A549 (cell line): ENCODE data around the gene SRRM2. TPM values are rescaled to one million over a fixed set of nuclear protein-coding genes. Genes with fewer than 3 reads are reported as not detected.

Experiments
- ATAC-seq, 2 experiments: fragments of 200-7000 bp in 1 of 2; fragments of >200 bp in 1 of 2; cut with Nextera tagmentation in 1 of 2; cut with Tn5 transposase in 1 of 2; 3 replicates each; pipeline versions ENCODE4 v1.8.0 to v1.9.1; 2018 to 2020; ENCODE audit warnings: mild to moderate bottlenecking in 1 of 2, moderate library complexity in 1 of 2
- CTCF ChIA-PET: fragments of 300-600 bp; sonication (Branson Sonifier 250); formaldehyde crosslinking; extraction: SDS; loops from one replicate; lab custom pipeline; 2021; ENCODE audit warnings: antibody characterized with exemption, inconsistent platforms; lab: Yijun Ruan, JAX
- POLR2A ChIA-PET: fragments of 350-600 bp; formaldehyde crosslinking; extraction: SDS; loops from one replicate; lab custom pipeline; 2021; ENCODE audit warnings: antibody characterized with exemption, inconsistent platforms; lab: Yijun Ruan, JAX
- DNase-seq, 2 experiments: peaks; one replicate each; pipeline versions ENCODE4 v3.0.0 to v3.0.0-alpha.2; 2011 to 2016; ENCODE audit warnings: low read depth in 1 of 2, low spot score in 1 of 2
- FAIRE-seq: peaks from 2 replicates; lab custom pipeline; 2011; peaks lifted over from hg19 to GRCh38; lab: Jason Lieb, UNC
- H3K27ac ChIP-seq, 2 experiments: fragments of >200 bp; sonication (Bioruptor Twin); formaldehyde crosslinking; 3 replicates each; pipeline ENCODE4 v1.5.1; 2016 to 2017
- H3K4me1 ChIP-seq: fragments of >200 bp; sonication (Bioruptor Twin); formaldehyde crosslinking; 3 replicates; pipeline ENCODE4 v1.6.1; 2016
- H3K4me2 ChIP-seq: fragments of >200 bp; sonication (Bioruptor Twin); formaldehyde crosslinking; 3 replicates; pipeline ENCODE4 v1.6.1; 2016
- H3K4me3 ChIP-seq: fragments of >200 bp; sonication (Bioruptor Twin); formaldehyde crosslinking; 3 replicates; pipeline ENCODE4 v1.5.1; 2016
- H3K9me3 ChIP-seq: fragments of >200 bp; sonication (Bioruptor Twin); formaldehyde crosslinking; 3 replicates; pipeline ENCODE4 v1.6.1; 2016
- CBX8 ChIP-seq: fragments of 200-600 bp; sonication (generic); IDR thresholded peaks from 2 replicates; pipeline ENCODE4 v1.6.1; 2016
- CHD4 ChIP-seq: fragments of 200-600 bp; sonication (generic); IDR thresholded peaks from 2 replicates; pipeline ENCODE4 v1.6.1; 2016; ENCODE audit warnings: antibody characterized with exemption, mild to moderate bottlenecking, borderline replicate concordance
- EHF ChIP-seq: fragments of 250-450 bp; sonication (Bioruptor Pico); IDR thresholded peaks from 2 replicates; pipeline ENCODE4 v1.5.0; 2020; ENCODE audit warnings: mild to moderate bottlenecking
- EHMT2 ChIP-seq: fragments of 200-600 bp; sonication (generic); IDR thresholded peaks from 2 replicates; pipeline ENCODE4 v1.6.1; 2016; ENCODE audit warnings: antibody characterized with exemption, low read depth, mild to moderate bottlenecking, moderate library complexity
- EP300 ChIP-seq, 2 experiments: fragments of >200 bp; sonication (Bioruptor Twin); formaldehyde crosslinking; IDR thresholded peaks; 2 replicates in 1 of 2; 3 replicates in 1 of 2; pipeline ENCODE4 v1.6.1; 2016 to 2017
- FOSB ChIP-seq: fragments of 250-450 bp; sonication (Bioruptor Pico); IDR thresholded peaks from 2 replicates; pipeline ENCODE4 v1.5.0; 2020; ENCODE audit warnings: mild to moderate bottlenecking, moderate library complexity
- HOXA7 ChIP-seq: fragments of 250-450 bp; sonication (Bioruptor Pico); IDR thresholded peaks from 2 replicates; pipeline ENCODE4 v1.5.0; 2020; ENCODE audit warnings: mild to moderate bottlenecking, moderate library complexity
- HOXB13 ChIP-seq: fragments of 250-450 bp; sonication (Bioruptor Pico); IDR thresholded peaks from 2 replicates; pipeline ENCODE4 v1.5.0; 2020; ENCODE audit warnings: low read depth, mild to moderate bottlenecking, moderate library complexity
- KDM1A ChIP-seq: fragments of 200-600 bp; sonication (generic); IDR thresholded peaks from 2 replicates; pipeline ENCODE4 v1.6.1; 2016; ENCODE audit warnings: low read depth, mild to moderate bottlenecking
- KDM5A ChIP-seq: fragments of 200-600 bp; sonication (generic); IDR thresholded peaks from 2 replicates; pipeline ENCODE4 v1.6.1; 2016; ENCODE audit warnings: antibody characterized with exemption, mild to moderate bottlenecking
- MAFK ChIP-seq: fragments of 450-650 bp; IDR thresholded peaks from 2 replicates; pipeline ENCODE4 v1.6.1; 2014; ENCODE audit not compliant: partially characterized antibody
- MAZ ChIP-seq: fragments of 150-350 bp; IDR thresholded peaks from 2 replicates; pipeline ENCODE4 v1.6.1; 2014; ENCODE audit warnings: antibody characterized with exemption, low read depth, low read length, borderline replicate concordance
- NFE2L2 ChIP-seq: fragments of 150-350 bp; conservative IDR thresholded peaks from 2 replicates; pipeline ENCODE4 v1.6.1; 2014; ENCODE audit warnings: low read length
- NPAS2 ChIP-seq: fragments of 250-450 bp; sonication (Bioruptor Pico); IDR thresholded peaks from 2 replicates; pipeline ENCODE4 v1.8.0; 2022; ENCODE audit warnings: mild to moderate bottlenecking, moderate library complexity, borderline replicate concordance
- NR3C1 ChIP-seq: fragments of >200 bp; sonication (Bioruptor Twin); formaldehyde crosslinking; IDR thresholded peaks from 3 replicates; pipeline ENCODE4 v1.6.1; 2017
- PBX3 ChIP-seq: IDR thresholded peaks from 2 replicates; pipeline ENCODE4 v1.6.1; 2012
- RNF2 ChIP-seq: fragments of 200-600 bp; sonication (generic); IDR thresholded peaks from 2 replicates; pipeline ENCODE4 v1.6.1; 2016; ENCODE audit warnings: low read depth, mild to moderate bottlenecking, antibody characterized with exemption, moderate library complexity, borderline replicate concordance
- TP53 ChIP-seq: fragments of 250-450 bp; sonication (Bioruptor Pico); IDR thresholded peaks from 2 replicates; pipeline ENCODE4 v1.5.0; 2021; ENCODE audit warnings: mild to moderate bottlenecking, moderate library complexity
- ZNF302 ChIP-seq: fragments of 250-450 bp; sonication (Bioruptor Pico); IDR thresholded peaks from 2 replicates; pipeline ENCODE4 v1.9.0; 2021; ENCODE audit warnings: inconsistent platforms, mild to moderate bottlenecking, moderate library complexity
- ZSCAN20 ChIP-seq: fragments of 250-450 bp; sonication (Bioruptor Pico); IDR thresholded peaks from 2 replicates; pipeline ENCODE4 v1.8.0; 2022; ENCODE audit warnings: mild to moderate bottlenecking, moderate library complexity
- WGBS: methylation state at CpG from one replicate; pipeline ENCODE4 v1.1.6; 2017; ENCODE audit errors: missing lambda C conversion rate; 5-methylcytosine and 5-hydroxymethylcytosine counted together
- polyA plus RNA-seq, 4 experiments: library from polyadenylated mRNA; depleted of rRNA in 3 of 4; stranded (reverse); fragments of >200 nt; fragmentation: RNase III in 1 of 4; extraction: RNeasy Plus Mini Kit Qiagen cat#74134 plus additional on column Dnase treatment in 1 of 4; gene quantifications; 2 replicates in 3 of 4; 3 replicates in 1 of 4; pipeline ENCODE4 v1.2.3, GENCODE V29; 2011 to 2017
- TF ChIP-seq, protein P1 (sequence below): fragments of 250-450 bp; sonication (Bioruptor Pico); IDR thresholded peaks from 2 replicates; pipeline ENCODE4 v1.5.0; 2021; ENCODE audit warnings: mild to moderate bottlenecking, moderate library complexity, borderline replicate concordance
- TF ChIP-seq, protein P2 (sequence below): fragments of >200 bp; sonication (Bioruptor Twin); formaldehyde crosslinking; IDR thresholded peaks from 3 replicates; pipeline ENCODE4 v1.6.1; 2016
- TF ChIP-seq, protein P3 (sequence below): IDR thresholded peaks from 2 replicates; pipeline ENCODE4 v1.6.1; 2012

Gene SRRM2
- polyA plus RNA-seq, 2 of the 4 experiments (the other 2 are of a cell fraction): 167 to 512 TPM

DNA sequence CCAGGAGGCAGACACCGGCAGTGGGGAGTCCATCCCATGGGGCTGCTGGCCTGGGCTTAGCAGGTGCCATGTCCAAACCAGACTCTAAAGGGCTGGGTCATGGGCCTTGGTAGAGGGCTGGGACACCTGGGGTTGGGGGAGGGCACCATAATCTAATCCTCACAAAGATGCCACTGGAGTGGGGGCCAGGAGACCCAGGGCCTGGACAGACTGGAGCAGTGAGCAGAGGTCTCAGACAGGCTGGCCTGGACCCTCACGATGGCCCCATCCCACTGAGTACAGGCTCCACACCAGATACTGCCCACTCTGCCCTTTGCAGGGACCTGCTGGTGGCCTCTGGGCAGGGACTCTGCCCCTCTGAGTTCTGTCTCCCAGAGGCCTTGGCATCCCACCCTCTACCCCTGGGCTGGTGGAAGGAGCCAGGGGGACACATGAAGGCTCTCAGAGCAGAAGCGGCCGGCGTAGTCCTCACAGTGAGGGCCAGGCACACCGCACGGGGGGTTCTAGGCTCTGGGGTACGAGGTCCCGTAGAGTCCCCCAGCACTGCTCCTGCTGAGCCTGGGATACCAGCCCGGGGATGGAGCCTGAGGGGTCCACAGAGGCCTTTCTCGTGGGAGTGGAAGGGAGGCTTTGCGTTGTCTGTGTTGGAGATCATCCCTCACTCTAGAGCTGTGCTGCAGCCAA, 10.0 kb upstream of the SRRM2 start:
- Histone ChIP-seq H3K27ac (no peak overlapping the region), H3K9me3 (no peaks in the 10 kb centered on the region), H3K4me2 (no peak overlapping the region), H3K4me3 (no peak overlapping the region), H3K4me1 (no peaks in the 10 kb centered on the region)
- ATAC-seq (no peak), FAIRE-seq (no peak), DNase-seq (no peak)
- ChIA-PET CTCF (no interaction called here), POLR2A (no interaction called here)
- TF ChIP-seq TP53 (CRISPR knock-in tag): no peak
- TF ChIP-seq EP300 (IDR thresholded peaks at IDR 0.05): no peak
- TF ChIP-seq NFE2L2: no peak
- no peak for TF ChIP-seq FOSB
- no peak for TF ChIP-seq KDM1A
- no peak for TF ChIP-seq EHF (CRISPR knock-in tag)
- TF ChIP-seq CHD4: no peak
- TF ChIP-seq, protein P1, sequence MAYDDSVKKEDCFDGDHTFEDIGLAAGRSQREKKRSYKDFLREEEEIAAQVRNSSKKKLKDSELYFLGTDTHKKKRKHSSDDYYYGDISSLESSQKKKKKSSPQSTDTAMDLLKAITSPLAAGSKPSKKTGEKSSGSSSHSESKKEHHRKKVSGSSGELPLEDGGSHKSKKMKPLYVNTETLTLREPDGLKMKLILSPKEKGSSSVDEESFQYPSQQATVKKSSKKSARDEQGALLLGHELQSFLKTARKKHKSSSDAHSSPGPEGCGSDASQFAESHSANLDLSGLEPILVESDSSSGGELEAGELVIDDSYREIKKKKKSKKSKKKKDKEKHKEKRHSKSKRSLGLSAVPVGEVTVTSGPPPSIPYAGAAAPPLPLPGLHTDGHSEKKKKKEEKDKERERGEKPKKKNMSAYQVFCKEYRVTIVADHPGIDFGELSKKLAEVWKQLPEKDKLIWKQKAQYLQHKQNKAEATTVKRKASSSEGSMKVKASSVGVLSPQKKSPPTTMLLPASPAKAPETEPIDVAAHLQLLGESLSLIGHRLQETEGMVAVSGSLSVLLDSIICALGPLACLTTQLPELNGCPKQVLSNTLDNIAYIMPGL (CRISPR knock-in tag): no peak
- TF ChIP-seq NR3C1: no peak
- 79% methylated on average over 5 of the region's 12 CpGs for WGBS

DNA sequence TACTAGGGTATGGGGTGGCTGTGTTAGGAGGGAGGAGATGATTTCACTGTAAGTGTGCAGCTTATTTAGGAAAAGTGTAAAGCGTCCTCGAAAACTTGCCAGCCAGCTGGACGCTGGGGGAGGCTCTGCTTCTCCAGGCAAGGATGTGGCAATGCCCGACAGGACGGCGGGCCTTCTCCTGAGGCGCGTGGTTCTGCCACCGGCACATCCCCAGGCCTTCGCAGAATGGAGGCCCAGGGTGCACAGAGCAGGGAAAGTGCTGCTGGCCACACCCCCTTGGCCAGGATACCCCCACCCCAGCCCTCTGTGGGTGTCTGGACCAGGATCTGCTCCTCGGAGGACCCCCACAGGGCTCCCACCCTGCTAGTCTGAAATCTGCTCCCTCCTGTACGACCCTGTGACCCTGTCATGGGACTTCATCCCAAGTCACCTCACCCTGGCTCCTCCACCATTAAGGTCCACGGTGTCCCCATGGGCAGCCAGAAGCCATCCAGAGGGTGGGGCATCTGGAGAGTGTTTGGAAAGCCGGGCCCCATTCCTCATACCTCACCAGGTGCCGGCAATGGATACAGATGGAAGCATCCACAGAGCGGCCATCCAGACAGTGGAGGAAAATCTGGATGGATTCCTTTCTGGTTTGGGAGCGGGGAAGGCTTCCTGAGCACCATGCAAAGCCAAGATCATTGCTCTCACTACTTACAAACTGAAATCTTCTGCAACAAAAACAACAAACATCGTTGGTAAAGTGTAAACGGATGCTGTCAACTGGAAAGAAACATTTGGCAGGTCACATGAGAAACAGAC, 9.2 kb upstream of the SRRM2 start:
- H3K4me2 ChIP-seq: no peak overlapping the region

DNA sequence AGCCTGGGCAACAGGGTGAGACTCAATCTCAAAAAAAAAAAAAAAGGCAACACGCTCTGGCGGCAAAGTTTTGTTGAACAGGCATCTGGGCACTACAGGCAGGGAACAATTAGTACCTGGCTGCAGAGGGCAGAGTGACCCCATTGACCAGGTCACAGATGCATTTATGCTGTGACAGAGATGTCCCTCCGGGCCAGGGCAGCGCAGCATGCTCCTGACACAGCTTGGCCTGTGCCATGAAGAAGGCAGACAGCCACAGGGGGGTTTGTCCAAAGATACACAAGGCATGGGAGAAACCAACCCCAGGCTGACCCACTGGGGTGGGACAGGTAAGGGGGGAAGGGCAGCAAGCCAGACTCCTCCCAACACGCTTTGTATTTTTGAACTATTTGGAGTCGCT, 7.7 kb upstream of the SRRM2 start:
- Histone ChIP-seq H3K4me2 (no peak overlapping the region), H3K4me3 (no peak overlapping the region), H3K4me1 (no peaks in the 10 kb centered on the region), H3K9me3 (no peaks in the 10 kb centered on the region), H3K27ac (no peak overlapping the region)
- ATAC-seq (no peak), DNase-seq (no peak), FAIRE-seq (no peak)
- TF ChIP-seq PBX3: no peak
- TF ChIP-seq HOXA7 (CRISPR knock-in tag): no peak
- no peak for TF ChIP-seq NPAS2 (CRISPR knock-in tag)
- no peak for TF ChIP-seq NFE2L2
- no peak for TF ChIP-seq RNF2
- TF ChIP-seq HOXB13 (CRISPR knock-in tag): no peak
- CTCF ChIA-PET: no interaction called here
- POLR2A ChIA-PET: no interaction called here
- 90% methylated on average over 6 of the region's 6 CpGs for WGBS

More for the DNA sequence above, 9.2 kb upstream of the SRRM2 start:
- FAIRE-seq (no peak), ATAC-seq (no peak), DNase-seq (no peak)
- H3K27ac ChIP-seq: no peak overlapping the region
- ChIA-PET CTCF (no interaction called here), POLR2A (no interaction called here)
- H3K9me3 ChIP-seq: no peaks in the 10 kb centered on the region
- H3K4me1 ChIP-seq: no peaks in the 10 kb centered on the region
- TF ChIP-seq MAZ (no peak), RNF2 (no peak), EHMT2 (no peak), ZNF302 (CRISPR knock-in tag) (no peak), ZSCAN20 (CRISPR knock-in tag) (no peak), CBX8 (no peak), KDM5A (no peak), MAFK (no peak), EP300 (IDR thresholded peaks at IDR 0.05) (no peak)
- TF ChIP-seq, protein P2, sequence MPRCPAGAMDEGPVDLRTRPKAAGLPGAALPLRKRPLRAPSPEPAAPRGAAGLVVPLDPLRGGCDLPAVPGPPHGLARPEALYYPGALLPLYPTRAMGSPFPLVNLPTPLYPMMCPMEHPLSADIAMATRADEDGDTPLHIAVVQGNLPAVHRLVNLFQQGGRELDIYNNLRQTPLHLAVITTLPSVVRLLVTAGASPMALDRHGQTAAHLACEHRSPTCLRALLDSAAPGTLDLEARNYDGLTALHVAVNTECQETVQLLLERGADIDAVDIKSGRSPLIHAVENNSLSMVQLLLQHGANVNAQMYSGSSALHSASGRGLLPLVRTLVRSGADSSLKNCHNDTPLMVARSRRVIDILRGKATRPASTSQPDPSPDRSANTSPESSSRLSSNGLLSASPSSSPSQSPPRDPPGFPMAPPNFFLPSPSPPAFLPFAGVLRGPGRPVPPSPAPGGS: no peak
- TF ChIP-seq, protein P3, sequence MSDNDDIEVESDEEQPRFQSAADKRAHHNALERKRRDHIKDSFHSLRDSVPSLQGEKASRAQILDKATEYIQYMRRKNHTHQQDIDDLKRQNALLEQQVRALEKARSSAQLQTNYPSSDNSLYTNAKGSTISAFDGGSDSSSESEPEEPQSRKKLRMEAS: no peak
- no peak overlapping the region for H3K4me3 ChIP-seq
- WGBS: 75% methylated on average over 14 of the region's 19 CpGs
